Nephron (organoid): ENCODE measurements around the gene SHMT2.

Experiments used
- H3K27ac Mint-ChIP-seq, 3 experiments: 2 replicates each; pipeline ENCODE4 v1.8.0; 2020; ENCODE audit warnings: mixed read lengths in 3 of 3, mild to moderate bottlenecking in 2 of 3, moderate library complexity in 1 of 3
- H3K27me3 Mint-ChIP-seq: 2 replicates; pipeline ENCODE4 v1.8.0; 2021; ENCODE audit warnings: low read depth, mild to moderate bottlenecking, moderate library complexity, mixed read lengths
- H3K36me3 Mint-ChIP-seq: 2 replicates; pipeline ENCODE4 v1.8.0; 2020; ENCODE audit warnings: low read depth, mixed read lengths
- H3K4me1 Mint-ChIP-seq: 2 replicates; pipeline ENCODE4 v1.8.0; 2020; ENCODE audit warnings: mixed read lengths
- H3K4me3 Mint-ChIP-seq, 3 experiments: 2 replicates each; pipeline ENCODE4 v1.8.0; 2020; ENCODE audit warnings: mild to moderate bottlenecking in 3 of 3, mixed read lengths in 3 of 3, moderate library complexity in 2 of 3
- H3K9me3 Mint-ChIP-seq: 2 replicates; pipeline ENCODE4 v1.8.0; 2020; ENCODE audit warnings: mixed read lengths
- CTCF ChIP-seq, 3 experiments: fragments of 200-600 bp; sonication (generic); IDR thresholded peaks; one replicate each; pipeline ENCODE4 v1.5.0; 2021; ENCODE audit warnings: antibody characterized with exemption in 3 of 3; ENCODE audit not compliant: unreplicated experiment in 3 of 3

The SHMT2 gene

DNA sequence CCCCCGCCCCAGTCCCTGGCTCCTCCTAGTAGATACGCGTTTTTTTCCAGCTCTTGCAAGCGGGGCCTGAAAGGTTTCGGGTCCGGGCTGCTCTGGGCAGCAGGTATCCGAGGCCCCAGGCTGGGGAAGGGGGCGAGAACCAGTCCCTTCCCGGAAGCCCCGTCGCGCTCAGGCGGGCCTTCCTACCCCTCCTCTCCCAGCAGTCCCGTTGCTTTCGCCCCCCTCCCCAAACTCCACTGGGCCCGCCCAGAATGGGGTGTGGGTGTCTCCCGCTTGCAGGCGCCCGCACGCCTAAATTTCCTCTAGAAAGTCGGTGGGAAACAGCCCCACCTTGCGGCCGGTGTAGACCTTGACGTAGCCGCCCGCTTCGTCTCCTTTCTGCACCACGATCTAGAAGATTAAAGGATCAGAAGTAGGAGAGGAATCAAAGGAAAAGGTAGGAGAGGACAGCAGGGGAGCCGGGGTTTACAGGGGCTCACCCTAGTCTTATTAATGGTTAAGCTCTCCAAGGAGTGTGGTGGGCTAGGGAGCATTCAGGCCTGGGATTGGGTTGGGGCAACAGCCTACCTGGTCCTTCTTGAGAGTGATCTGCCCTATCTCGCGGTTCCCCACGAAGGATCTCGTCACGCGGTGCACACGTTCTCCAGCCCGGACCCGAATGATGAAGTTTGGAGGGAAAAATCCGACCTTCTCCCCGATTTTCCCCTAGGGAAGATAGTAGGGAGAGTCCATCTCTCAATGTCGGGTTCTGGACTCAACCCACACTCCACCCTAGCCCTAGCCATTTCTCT lies 14.2 kb downstream of the SHMT2 start:
- TF ChIP-seq CTCF (IDR thresholded peaks at IDR 0.05; ENCODE audit: unreplicated experiment in 3 of 3), result peak; percentile 68 to 75 (median 72)
- Mint-ChIP-seq H3K27me3 (peaks cover 64% of the 10 kb centered on the region), H3K27ac (peak overlapping the region in 2 of 3 experiments; percentile 10 to 48), H3K9me3 (no peaks in the 10 kb centered on the region), H3K36me3 (peaks cover 3% of the 10 kb centered on the region), H3K4me3 (peak overlapping the region; percentile 79 to 80 (median 79)), H3K4me1 (peaks cover 66% of the 10 kb centered on the region)

- Mint-ChIP-seq H3K27me3 (peaks cover 58% of the 10 kb centered on the region), H3K36me3 (peaks cover 3% of the 10 kb centered on the region), H3K4me1 (peaks cover 68% of the 10 kb centered on the region), H3K4me3 (peak overlapping the region; percentile 79 to 80 (median 79)), H3K27ac (peak overlapping the region in 1 of 3 experiments; percentile 48), H3K9me3 (no peaks in the 10 kb centered on the region)
- no peak for TF ChIP-seq CTCF (IDR thresholded peaks at IDR 0.05; ENCODE audit: unreplicated experiment in 3 of 3)
Measured at GRCh38 chr12:57244312-57244696, 14.8 kb downstream of the SHMT2 start.

DNA sequence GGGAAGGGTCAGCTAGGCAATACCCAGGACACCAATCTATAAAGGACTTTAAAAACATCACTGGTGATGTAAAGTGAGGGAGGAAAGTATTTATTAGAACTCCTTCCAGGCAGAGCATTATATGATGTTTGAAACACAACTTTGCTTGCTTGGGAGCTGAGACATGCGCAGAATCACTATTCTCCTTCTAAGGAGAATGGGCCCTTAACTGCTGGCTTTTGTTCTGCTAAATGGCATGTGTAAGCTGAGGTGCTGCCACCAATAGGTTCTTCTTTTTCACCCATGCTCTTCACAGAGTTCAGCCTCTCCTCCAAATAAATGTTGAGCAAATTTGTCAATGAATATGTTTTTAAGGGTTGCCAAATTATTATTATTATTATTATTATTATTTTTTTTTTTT lies 17.5 kb downstream of the SHMT2 start:
- Mint-ChIP-seq H3K9me3 (no peaks in the 10 kb centered on the region), H3K4me1 (peaks cover 56% of the 10 kb centered on the region), H3K4me3 (peak overlapping the region in 1 of 3 experiments; percentile 20), H3K27me3 (peaks cover 31% of the 10 kb centered on the region), H3K36me3 (peaks cover 3% of the 10 kb centered on the region), H3K27ac (no peak overlapping the region)
- TF ChIP-seq CTCF (IDR thresholded peaks at IDR 0.05; ENCODE audit: unreplicated experiment in 3 of 3), result no peak

GRCh38 chr12:57248934-57249742 lies 19.6 kb downstream of the SHMT2 start:
- H3K27ac Mint-ChIP-seq, result no peak overlapping the region
- peaks cover 43% of the 10 kb centered on the region for H3K4me1 Mint-ChIP-seq
- H3K9me3 Mint-ChIP-seq, result no peaks in the 10 kb centered on the region
- H3K27me3 Mint-ChIP-seq, result peaks cover 10% of the 10 kb centered on the region
- no peak for TF ChIP-seq CTCF (IDR thresholded peaks at IDR 0.05; ENCODE audit: unreplicated experiment in 3 of 3)
- H3K4me3 Mint-ChIP-seq, result peak overlapping the region; percentile 17 to 98 (median 83)
- H3K36me3 Mint-ChIP-seq, result peaks cover 12% of the 10 kb centered on the region

DNA sequence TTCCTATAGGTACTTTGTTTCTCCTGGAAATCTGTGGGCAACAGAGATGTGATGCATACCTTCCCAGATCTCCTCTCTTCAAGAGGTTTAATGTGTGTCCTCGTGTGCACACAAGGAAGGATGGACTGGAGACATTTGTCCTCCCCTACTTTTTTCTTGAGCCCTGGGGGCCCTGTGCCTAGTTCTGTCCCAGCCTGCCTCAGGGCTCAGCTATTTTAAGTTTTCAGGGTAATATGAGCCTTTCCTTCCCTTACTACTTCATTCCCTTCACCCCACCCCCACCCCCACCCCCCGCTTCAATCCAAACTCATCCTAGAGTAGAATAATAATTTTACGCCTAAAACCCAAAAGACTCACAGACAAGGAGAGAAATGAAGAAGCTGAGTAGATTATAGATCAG lies 21.0 kb downstream of the SHMT2 start:
- H3K27me3 Mint-ChIP-seq, result no peaks in the 10 kb centered on the region
- no peaks in the 10 kb centered on the region for H3K9me3 Mint-ChIP-seq
- no peak for TF ChIP-seq CTCF (IDR thresholded peaks at IDR 0.05; ENCODE audit: unreplicated experiment in 3 of 3)
- peak overlapping the region; percentile 52 to 98 (median 83) for H3K4me3 Mint-ChIP-seq
- H3K4me1 Mint-ChIP-seq, result peaks cover 32% of the 10 kb centered on the region
- H3K36me3 Mint-ChIP-seq, result peaks cover 16% of the 10 kb centered on the region
- H3K27ac Mint-ChIP-seq, result peak overlapping the region; percentile 84 to 93 (median 91)
